Stimulated activated CD8-positive, alpha-beta memory T cell treated with anti-CD3 and anti-CD28 coated beads, Interleukin-7, amount 100 ng/mL, for 48 hours (primary cell): ENCODE results near the gene USF2.

Experiments used
- DNase-seq, 2 donors: peaks; one replicate each; pipeline ENCODE4 v3.0.0-alpha.2; 2020; ENCODE audit warnings: low read depth in 1 of 2; ENCODE audit errors: extremely low read depth in 1 of 2

Gene USF2

GRCh38 chr19:35297922-35298321, 29.2 kb downstream of the USF2 start:
- DNase-seq = no peak

DNA sequence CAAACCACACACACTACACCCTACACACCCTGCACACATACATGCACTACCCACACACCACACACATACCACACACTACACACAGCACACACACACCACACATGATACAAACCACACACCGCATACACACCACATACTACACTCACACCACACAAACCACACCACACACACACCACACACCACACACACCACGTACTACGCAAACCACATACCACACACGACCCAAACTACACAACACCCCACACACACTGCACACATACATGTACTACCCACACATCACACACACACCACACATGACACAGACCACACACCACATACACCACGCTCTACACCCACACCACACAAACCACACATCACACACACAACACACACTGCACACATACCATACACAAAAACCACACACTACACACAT, 29.8 kb downstream of the USF2 start:
- DNase-seq = no peak

DNA sequence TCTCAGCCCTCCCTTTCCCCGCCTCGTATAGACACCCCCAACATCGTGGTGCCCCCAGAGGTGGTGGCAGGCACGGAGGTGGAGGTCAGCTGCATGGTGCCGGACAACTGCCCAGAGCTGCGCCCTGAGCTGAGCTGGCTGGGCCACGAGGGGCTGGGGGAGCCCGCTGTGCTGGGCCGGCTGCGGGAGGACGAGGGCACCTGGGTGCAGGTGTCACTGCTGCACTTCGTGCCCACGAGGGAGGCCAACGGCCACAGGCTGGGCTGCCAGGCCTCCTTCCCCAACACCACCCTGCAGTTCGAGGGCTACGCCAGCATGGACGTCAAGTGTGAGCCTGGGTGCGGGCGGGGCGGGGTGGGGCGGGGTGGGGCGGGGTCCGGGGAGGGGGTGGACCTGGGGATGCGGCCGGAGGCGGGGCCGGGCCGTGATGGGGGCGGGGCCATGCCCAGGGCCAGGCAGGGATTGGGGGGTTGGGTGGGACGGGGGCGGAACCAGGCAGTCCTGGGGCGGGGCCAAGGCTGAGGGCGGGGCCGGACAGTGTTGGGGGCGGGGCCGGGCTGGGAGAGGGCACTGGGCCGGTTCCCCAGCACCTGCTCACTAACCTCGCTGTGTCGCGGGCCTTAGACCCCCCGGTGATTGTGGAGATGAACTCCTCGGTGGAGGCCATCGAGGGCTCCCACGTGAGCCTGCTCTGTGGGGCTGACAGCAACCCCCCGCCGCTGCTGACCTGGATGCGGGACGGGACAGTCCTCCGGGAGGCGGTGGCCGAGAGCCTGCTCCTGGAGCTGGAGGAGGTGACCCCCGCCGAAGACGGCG, 31.0 kb downstream of the USF2 start:
- no peak for DNase-seq

DNA sequence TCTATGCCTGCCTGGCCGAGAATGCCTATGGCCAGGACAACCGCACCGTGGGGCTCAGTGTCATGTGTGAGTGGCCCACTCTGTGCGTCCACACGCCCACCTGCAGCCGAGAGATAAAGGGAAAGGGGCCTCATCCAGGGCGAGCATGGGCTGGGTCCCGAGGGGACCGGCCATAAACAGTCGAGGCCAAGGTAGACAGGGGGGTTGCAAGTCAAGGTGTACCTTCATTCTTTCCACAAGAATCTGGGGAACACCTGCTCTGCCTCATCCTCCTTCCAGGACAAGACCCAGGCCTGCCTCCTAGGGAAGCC, 31.5 kb downstream of the USF2 start:
- DNase-seq = no peak

- DNase-seq = no peak
These were observed 33.2 kb downstream of the USF2 start for GRCh38 chr19:35301961-35302360.

- DNase-seq = no peak
These were observed 33.7 kb downstream of the USF2 start for GRCh38 chr19:35302446-35302845.

DNA sequence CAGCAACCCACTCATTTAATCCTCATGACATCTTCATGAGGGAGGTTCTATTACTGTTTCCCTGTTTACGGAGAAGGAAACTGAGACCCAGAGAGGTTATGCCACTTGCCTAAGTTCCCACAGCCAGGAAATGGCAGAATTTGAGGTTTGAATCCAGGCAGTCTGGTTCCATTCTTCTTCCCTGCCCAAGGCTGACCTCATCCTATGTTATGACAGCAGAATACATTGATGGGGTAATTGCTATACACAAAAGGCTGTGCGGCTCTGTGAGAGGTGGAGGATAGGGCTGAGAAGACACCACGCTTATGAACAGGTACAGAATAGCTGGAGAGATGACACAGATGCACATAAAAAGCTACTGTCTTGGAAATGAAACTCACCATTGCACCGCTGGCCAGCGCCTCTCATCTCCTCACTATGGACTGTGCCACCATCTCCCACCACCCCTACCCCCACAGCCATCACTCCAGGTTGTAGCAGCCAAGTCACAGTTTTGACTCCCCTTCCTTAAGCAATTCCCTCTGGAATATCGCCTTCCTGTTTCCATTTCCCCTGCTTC, 34.7 kb downstream of the USF2 start:
- DNase-seq = no peak

GRCh38 chr19:35304036-35304435, 35.3 kb downstream of the USF2 start:
- no peak for DNase-seq

GRCh38 chr19:35305181-35305580, 36.4 kb downstream of the USF2 start:
- no peak for DNase-seq

DNA sequence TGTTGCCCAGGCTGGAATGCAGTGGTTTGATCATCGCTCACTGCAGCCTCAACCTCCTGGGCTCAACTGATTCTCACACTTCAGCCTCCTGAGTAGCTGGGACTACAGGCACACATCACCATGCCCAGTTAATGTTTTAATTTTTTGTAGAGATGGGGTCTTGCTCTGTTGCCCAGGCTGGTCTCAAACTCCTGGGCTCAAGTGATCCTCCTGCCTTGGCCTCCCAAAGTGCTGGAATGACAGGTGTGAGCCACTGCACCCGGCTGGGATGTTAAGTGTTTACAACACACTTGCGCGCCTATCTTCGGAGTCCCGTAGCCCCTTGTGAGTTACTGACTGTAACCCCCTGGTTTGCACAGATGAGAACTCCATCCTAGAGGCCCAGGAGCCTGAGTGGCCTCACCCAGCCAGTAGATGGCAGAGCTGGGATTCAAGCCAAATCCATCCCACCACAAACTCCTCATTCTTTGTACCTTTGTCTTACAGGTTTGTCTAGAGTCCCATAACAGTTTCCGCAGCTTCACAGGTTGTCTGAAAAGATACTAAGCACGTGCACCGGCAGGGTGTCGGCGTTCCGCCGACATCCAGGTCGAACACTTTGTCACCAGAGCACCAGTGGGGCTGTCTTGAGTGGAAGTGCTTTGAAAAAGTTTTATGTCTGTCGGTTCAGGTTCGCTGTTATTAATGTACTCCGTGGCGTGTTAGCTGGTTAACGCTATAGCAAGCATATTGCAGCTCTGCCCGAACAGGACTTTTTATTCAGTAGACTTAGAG, 37.9 kb downstream of the USF2 start:
- DNase-seq = no peak

GRCh38 chr19:35307931-35308330, 39.2 kb downstream of the USF2 start:
- no peak for DNase-seq

DNA sequence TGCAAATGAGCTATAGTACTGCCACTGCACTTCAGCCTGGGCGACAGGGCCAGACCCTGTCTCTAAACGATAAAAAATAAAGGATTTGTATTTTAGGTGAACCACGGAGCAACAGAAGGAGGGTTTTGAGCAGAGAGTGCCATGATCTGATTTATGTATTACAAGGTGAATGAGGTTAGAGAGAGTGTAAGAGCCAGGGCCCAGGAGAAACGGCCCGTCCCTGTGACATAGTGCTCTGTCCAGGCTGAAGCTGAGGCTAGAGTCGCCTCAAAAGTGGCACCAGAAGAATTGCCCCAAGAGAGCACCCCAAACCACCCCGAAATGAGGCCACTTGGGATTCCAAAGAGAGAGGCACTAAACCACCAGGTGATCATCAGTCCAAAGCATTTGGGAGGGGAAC, 40.1 kb downstream of the USF2 start:
- DNase-seq = no peak

- no peak for DNase-seq
These were observed 40.9 kb downstream of the USF2 start for GRCh38 chr19:35309481-35310279.

- no peak for DNase-seq
These were observed 41.6 kb downstream of the USF2 start for GRCh38 chr19:35310331-35310730.

DNA sequence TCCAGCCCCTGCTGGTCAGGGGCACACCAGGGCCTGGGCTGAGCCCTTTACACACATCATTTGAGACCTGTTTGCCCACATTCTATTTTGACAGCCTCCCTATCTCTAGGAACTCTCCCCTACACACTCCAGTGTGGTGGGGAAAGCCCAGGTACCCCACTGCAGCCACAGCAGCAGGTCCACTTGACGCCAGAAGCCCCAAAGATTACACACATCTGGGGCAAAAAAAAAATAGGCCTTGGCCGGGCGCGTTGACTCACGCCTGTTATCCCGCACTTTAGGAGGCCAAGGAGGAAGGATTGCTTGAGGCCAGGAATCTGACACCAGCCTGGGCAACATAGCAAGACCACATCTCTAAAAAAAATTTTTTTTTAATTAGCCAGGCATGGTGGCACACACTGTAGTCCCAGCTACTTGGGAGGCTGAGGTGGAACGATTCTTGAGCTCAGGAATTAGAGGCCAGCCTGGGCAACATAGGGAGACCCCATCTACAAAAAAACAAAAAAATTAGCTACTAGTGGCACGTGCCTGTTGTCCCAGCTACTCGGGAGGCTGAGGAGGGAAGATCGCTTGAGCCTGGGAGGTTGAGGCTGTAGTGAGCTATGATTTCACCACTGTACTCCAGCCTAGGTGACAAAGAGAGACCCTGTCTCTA, 42.2 kb downstream of the USF2 start:
- DNase-seq = no peak

- no peak for DNase-seq
These were observed 43.3 kb downstream of the USF2 start for GRCh38 chr19:35311901-35312665.

DNA sequence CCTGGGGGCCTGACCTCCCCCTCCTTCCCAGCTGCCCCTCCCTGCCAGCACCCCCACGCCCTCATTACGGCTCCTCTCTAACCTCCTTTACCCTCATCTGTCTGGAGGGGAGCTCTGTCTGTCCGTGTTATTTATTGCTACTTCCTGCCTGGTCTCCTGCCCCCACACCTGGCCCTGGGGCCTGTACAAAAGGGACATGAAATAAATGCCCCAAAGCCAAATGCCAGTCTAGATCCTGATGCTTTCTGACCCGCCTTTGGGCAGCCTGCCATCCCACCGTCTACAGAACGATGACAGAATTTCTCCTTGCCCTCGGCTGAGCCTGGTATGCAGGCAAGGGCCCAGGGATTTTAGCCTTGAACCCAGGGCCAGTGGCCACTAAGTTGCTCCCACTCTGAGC, 44.8 kb downstream of the USF2 start:
- no peak for DNase-seq

GRCh38 chr19:35314031-35314430, 45.3 kb downstream of the USF2 start:
- DNase-seq = no peak

GRCh38 chr19:35314858-35315470, 46.2 kb downstream of the USF2 start:
- DNase-seq = no peak

GRCh38 chr19:35315883-35316282, 47.1 kb downstream of the USF2 start:
- no peak for DNase-seq
